ENCODE measurements around the gene HRCT1. TPM values are rescaled to one million over a fixed set of nuclear protein-coding genes. Genes with fewer than 3 reads are reported as not detected.
A peak's percentile ranks its signal among the peaks of the same experiment; 100 is the strongest.
"Not testable (repeated sequence)": the region's sequence is repeated elsewhere in the genome, so short reads cannot be mapped to it uniquely, and the experiment has no call there.

Gene HRCT1
- total RNA-seq, 2 experiments from 2014 or later: not detected

DNA sequence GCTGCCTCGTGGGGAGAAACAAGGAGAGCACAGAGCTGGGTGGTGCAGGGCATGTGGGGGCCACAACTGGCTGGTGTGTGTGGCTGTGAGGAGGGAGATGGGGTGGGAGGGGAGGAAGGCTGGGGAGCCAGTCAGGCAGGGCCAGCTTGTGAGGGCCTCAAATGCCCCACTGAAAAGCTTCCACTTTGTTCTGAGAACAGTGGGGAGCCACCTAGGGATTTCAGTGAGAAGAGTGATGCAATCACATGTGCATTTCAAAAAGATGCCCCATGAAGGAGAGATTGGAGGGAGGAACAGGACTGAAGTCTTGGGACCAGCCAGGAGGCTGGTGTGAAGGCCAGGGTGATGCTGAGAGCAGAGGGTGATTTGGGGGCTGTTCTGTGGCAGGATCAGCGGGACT, 37.1 kb upstream of the HRCT1 start:
- ATAC-seq (no peak), DNase-seq (no peak)
- Mint-ChIP-seq H3K4me1 (ENCODE audit: low read depth) (no peaks in the 10 kb centered on the region), H3K36me3 (ENCODE audit: low read depth) (no peaks in the 10 kb centered on the region), H3K27me3 (ENCODE audit: low read depth) (no peaks in the 10 kb centered on the region), H3K4me3 (no peak overlapping the region), H3K9me3 (ENCODE audit: insufficient read depth) (no peaks in the 10 kb centered on the region), H3K27ac (no peak overlapping the region)
- CTCF ChIA-PET: interaction anchor here (1.3 kb wide), 1 partner anchor 13 kb away, joined by 5 read pairs; no protein-coding TSS in a partner anchor
- POLR2A ChIA-PET: no interaction called here

DNA sequence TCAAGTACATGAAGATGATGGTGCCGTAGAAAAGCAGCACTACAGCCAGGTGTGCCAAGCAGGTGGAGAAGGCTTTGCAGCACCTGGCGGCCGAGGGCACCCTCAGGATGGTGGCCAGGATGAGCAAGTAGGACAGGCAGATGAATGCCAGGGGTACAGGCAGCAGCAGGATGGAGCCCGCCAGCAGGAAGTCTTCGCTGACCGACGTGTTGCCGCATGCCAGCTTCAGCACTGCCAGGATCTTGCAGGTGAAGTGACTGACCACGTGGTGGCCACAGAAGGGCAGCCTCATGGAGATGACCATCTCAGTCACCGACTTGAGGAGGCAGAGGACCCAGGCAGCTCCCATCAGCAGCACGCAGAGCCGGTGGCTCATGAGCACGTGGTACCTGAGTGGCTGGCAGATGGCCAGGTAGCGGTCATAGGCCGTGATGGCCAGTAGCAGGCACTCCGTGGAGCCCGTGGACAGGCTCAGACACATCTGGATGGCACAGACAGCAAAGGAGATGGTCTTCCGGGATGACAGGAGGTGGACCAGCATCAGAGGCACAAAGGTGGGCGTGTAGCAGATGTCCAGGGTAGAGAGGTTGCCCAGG, 36.3 kb upstream of the HRCT1 start:
- Mint-ChIP-seq H3K9me3 (ENCODE audit: insufficient read depth) (no peaks in the 10 kb centered on the region), H3K36me3 (ENCODE audit: low read depth) (no peaks in the 10 kb centered on the region), H3K4me1 (ENCODE audit: low read depth) (no peaks in the 10 kb centered on the region), H3K4me3 (no peak overlapping the region), H3K27me3 (ENCODE audit: low read depth) (peaks cover 1% of the 10 kb centered on the region), H3K27ac (no peak overlapping the region)
- CTCF ChIA-PET: interaction anchor here (0.9 kb wide), 1 partner anchor 12 kb away, joined by 3 read pairs; no protein-coding TSS in a partner anchor
- DNase-seq (no peak), ATAC-seq (no peak)
- POLR2A ChIA-PET: no interaction called here

DNA sequence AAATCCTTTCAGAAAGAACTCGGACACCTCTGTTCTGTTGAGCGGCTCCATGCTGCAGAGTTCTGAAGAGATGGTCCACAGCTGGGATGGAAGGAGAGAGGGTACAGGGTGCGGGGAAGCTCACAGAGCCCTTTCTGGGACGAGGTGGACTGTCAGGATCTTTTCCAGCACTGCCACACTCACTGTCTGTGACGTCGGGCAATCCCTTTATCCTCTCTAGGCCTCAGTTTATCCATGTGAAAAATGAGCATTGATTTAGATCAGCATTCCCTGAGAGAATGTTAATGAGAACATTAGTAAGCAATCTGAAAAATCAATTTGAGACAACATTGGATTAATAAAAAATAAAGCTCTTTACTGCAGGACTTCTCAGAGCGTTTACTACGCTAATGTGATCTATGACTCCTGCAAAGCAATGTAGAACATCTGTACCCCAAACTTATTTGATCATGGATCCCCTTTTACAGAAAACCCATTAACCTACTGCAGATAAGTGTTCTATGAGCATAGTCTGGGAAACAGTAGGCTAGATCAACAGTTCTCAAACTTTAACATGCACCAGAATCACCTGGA, 35.6 kb upstream of the HRCT1 start, which contains the start of gene OR13J1:
Gene OR13J1, minus strand, starts transcription at position 51 of the 573 bp plus-strand sequence. Its CDS starts 0 bp downstream, at position 51.
- CTCF ChIA-PET: interaction anchor here (0.9 kb wide), 1 partner anchor 12 kb away, joined by 3 read pairs; no protein-coding TSS in a partner anchor

DNA sequence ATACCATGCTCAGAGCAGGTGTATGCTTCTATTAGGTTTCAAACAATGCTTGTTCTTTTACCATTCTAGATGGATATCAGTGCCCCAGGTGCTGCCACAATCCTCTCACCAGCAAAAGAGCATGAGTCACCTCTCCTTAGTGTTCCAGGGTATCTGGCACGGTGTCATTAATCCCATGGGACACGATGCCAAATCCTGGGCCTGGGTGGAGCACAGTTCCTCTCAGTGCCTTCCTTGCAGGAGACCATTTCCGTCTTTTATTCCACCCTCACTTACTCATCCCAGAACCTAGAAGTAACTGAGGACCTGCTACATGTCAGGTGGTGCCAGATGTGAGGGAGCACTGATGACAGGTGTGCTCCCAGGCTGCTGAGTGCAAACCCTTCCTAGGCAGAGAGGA, 34.5 kb upstream of the HRCT1 start:
- no peaks in the 10 kb centered on the region for H3K9me3 Mint-ChIP-seq (ENCODE audit: insufficient read depth)
- DNase-seq (no peak), ATAC-seq (no peak)
- H3K4me1 Mint-ChIP-seq (ENCODE audit: low read depth): no peaks in the 10 kb centered on the region
- H3K36me3 Mint-ChIP-seq (ENCODE audit: low read depth): no peaks in the 10 kb centered on the region
- CTCF ChIA-PET: interaction anchor here (0.6 to 1.6 kb wide), 2 partner anchors 11 kb away, joined by 4 to 14 read pairs; no protein-coding TSS in a partner anchor
- no peak overlapping the region for H3K4me3 Mint-ChIP-seq
- peaks cover 10% of the 10 kb centered on the region for H3K27me3 Mint-ChIP-seq (ENCODE audit: low read depth)
- POLR2A ChIA-PET: no interaction called here
- no peak overlapping the region for H3K27ac Mint-ChIP-seq

More for the DNA sequence above, 35.6 kb upstream of the HRCT1 start, which contains the start of gene OR13J1:
- Mint-ChIP-seq H3K27me3 (ENCODE audit: low read depth) (peaks cover 4% of the 10 kb centered on the region), H3K27ac (no peak within 1 kb of the TSS), H3K4me3 (no peak within 1 kb of the TSS), H3K4me1 (ENCODE audit: low read depth) (no peaks in the 10 kb centered on the region), H3K36me3 (ENCODE audit: low read depth) (no peaks in the 10 kb centered on the region), H3K9me3 (ENCODE audit: insufficient read depth) (no peaks in the 10 kb centered on the region)
- ATAC-seq (no peak), DNase-seq (no peak)
- POLR2A ChIA-PET: no interaction called here

DNA sequence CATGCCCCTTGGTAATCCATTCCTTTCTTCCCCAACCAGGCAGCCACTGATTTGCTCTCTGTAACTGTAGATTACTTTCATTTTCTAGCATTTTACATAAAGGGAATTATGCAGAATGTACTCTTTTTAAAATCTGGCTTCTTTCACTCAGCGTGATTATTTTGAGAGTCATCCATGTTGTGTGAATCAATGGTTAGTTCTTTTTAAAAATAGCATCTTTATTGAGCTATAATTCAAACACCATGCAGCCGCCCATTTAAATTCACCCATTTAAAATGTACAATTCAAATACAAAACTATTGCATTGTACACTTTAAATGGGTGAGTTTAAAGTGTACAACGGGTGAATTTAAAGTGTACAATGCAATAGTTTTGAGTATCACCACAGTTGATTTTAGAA, 33.5 kb upstream of the HRCT1 start:
- H3K4me1 Mint-ChIP-seq (ENCODE audit: low read depth): no peaks in the 10 kb centered on the region
- H3K27me3 Mint-ChIP-seq (ENCODE audit: low read depth): peaks cover 17% of the 10 kb centered on the region
- DNase-seq (no peak), ATAC-seq (no peak)
- H3K9me3 Mint-ChIP-seq (ENCODE audit: insufficient read depth): peaks cover 5% of the 10 kb centered on the region
- no peak overlapping the region for H3K4me3 Mint-ChIP-seq
- CTCF ChIA-PET: interaction anchor here (1.0 to 1.6 kb wide), 5 partner anchors 10 to 82 kb away, joined by 3 to 14 read pairs (median 5); no protein-coding TSS in a partner anchor
- no peaks in the 10 kb centered on the region for H3K36me3 Mint-ChIP-seq (ENCODE audit: low read depth)
- H3K27ac Mint-ChIP-seq: no peak overlapping the region
- POLR2A ChIA-PET: no interaction called here

DNA sequence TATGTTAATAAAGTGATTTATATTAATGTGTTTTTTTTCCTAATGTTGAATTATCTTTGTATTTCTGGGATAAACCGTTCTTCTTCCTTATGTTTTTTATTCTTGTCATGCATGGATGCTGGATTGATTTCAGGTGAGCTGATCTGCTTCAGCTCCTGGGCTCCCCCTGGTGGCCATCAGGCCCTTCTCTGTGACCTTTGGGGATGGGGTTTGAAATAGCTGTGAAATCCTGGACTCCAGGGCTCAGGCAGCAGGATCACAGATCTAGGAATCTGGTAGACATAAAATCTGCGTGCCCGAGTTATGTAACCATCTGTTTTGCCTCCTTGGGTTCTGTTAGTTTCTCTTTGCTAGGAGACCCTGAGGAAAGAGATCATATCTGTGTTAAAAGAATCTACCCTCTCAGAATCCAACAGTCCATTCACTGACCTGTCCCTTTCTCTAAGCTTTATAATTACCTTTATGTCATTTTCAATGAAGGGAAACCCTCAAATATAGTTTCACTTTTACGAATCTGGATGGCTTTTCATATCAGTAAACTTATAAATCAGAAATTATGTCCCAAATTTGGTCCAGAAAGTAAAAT, 23.6 kb upstream of the HRCT1 start:
- no peak overlapping the region for H3K27ac Mint-ChIP-seq
- no peaks in the 10 kb centered on the region for H3K36me3 Mint-ChIP-seq (ENCODE audit: low read depth)
- H3K9me3 Mint-ChIP-seq (ENCODE audit: insufficient read depth): peaks cover 5% of the 10 kb centered on the region
- DNase-seq: peak; percentile 84
- POLR2A ChIA-PET: no interaction called here
- H3K27me3 Mint-ChIP-seq (ENCODE audit: low read depth): peaks cover 34% of the 10 kb centered on the region
- H3K4me3 Mint-ChIP-seq: no peak overlapping the region
- peak; percentile 75 for ATAC-seq
- no peaks in the 10 kb centered on the region for H3K4me1 Mint-ChIP-seq (ENCODE audit: low read depth)
- CTCF ChIA-PET: interaction anchor here (0.6 to 2.6 kb wide), 61 partner anchors 9 to 368 kb away, joined by 3 to 64 read pairs (median 5); partner anchors contain the start of genes CREB3, GBA2, HINT2 and OR13J1

DNA sequence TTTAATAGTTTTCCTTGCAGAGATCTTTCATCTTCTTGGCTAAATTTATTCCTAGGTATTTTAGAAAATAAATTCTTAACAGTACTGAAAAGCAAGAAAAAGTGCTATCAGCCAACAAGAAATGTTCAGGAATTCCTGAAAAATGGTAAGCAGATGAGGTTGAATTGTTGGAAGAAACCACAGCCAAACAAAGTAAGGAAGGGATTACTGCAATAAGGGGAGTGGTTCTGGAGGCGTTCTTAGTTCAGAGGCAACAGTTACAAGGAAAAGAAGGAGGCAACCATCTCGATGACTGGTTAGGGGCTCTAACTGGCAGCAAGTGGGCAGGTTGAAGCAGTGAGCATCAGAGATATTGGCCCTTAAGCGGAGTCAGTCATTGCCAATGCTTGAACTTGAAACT, 23.0 kb upstream of the HRCT1 start:
- H3K27me3 Mint-ChIP-seq (ENCODE audit: low read depth): peaks cover 28% of the 10 kb centered on the region
- ATAC-seq: no peak
- H3K4me1 Mint-ChIP-seq (ENCODE audit: low read depth): no peaks in the 10 kb centered on the region
- ChIA-PET CTCF (interaction anchor here (0.7 to 2.6 kb wide), 39 partner anchors 9 to 279 kb away, joined by 3 to 64 read pairs (median 7); partner anchors contain the start of genes CREB3, GBA2, HINT2 and RGP1), POLR2A (no interaction called here)
- H3K9me3 Mint-ChIP-seq (ENCODE audit: insufficient read depth): no peaks in the 10 kb centered on the region
- no peak overlapping the region for H3K27ac Mint-ChIP-seq
- no peak for DNase-seq
- no peak overlapping the region for H3K4me3 Mint-ChIP-seq
- no peaks in the 10 kb centered on the region for H3K36me3 Mint-ChIP-seq (ENCODE audit: low read depth)

DNA sequence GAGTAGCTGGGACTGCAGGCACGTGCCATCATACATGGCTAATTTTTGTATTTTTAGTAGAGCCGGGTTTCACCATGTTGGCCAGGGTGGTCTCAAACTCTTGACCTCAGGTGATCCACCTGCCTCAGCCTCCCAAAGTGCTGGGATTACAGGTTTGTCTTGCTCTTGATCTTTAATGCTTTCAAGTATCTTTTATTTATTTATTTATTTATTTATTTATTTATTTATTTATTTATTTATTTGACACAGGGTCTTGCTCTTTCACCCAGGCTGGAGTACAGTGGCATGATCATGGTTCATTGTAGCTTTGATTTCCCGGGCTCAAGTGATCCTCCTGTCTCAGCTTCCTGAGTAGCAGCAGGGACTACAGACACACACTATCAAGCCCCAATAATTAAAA, 21.1 kb upstream of the HRCT1 start:
- H3K4me1 Mint-ChIP-seq (ENCODE audit: low read depth); POLR2A ChIA-PET; H3K27ac Mint-ChIP-seq; DNase-seq; H3K4me3 Mint-ChIP-seq; H3K36me3 Mint-ChIP-seq (ENCODE audit: low read depth); ATAC-seq; H3K9me3 Mint-ChIP-seq (ENCODE audit: insufficient read depth): not testable (repeated sequence)
- CTCF ChIA-PET: interaction anchor here (0.7 to 1.0 kb wide), 2 partner anchors 58 to 95 kb away, joined by 3 to 4 read pairs; no protein-coding TSS in a partner anchor
- peaks cover 22% of the 10 kb centered on the region for H3K27me3 Mint-ChIP-seq (ENCODE audit: low read depth)

DNA sequence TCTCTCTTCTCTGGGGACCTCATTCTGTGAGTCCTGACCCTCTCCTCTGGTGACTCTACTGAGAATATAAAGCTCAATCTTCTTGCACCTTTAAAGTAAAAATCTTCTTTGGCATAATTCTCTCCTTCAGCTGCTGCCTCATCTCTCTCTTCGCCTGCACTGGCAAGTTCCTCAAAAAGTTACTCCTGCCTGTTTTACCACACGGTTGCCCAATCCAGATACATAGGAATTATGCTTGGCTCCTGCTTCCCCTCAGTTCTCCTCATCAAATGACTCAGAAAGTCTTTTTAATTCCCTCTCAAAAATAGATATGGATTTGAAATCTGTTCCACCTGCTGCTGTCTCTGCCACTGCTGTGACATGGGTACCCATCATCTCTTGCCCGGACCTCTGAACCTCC, 14.4 kb upstream of the HRCT1 start:
- Mint-ChIP-seq H3K27ac (no peak overlapping the region), H3K4me3 (no peak overlapping the region), H3K4me1 (ENCODE audit: low read depth) (no peaks in the 10 kb centered on the region), H3K36me3 (ENCODE audit: low read depth) (no peaks in the 10 kb centered on the region), H3K9me3 (ENCODE audit: insufficient read depth) (no peaks in the 10 kb centered on the region), H3K27me3 (ENCODE audit: low read depth) (peaks cover 41% of the 10 kb centered on the region)
- DNase-seq (no peak), ATAC-seq (no peak)
- ChIA-PET POLR2A (no interaction called here), CTCF (interaction anchor here (0.8 to 1.8 kb wide), 2 partner anchors 10 to 12 kb away, joined by 3 to 8 read pairs; no protein-coding TSS in a partner anchor)

DNA sequence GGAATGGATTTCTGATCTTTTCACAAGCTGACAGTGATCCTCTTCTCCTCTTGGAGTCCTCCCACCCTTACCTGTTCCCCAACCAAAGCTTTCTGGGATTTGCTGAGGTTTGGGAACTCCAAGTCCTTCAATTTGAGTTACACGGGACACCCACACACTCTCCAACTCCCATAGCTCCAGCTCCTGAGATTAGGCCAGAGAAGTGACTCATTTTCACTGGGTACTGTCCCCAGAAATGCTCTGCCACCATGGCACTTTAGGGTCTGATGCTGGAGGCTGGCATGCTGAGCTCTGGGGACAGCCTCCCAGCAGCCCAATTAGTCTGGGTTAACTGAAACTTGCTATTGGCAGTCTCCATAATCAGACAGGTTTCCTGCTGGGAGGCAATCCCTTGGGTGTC, 14.0 kb upstream of the HRCT1 start:
- H3K9me3 Mint-ChIP-seq (ENCODE audit: insufficient read depth): no peaks in the 10 kb centered on the region
- H3K27me3 Mint-ChIP-seq (ENCODE audit: low read depth): peaks cover 38% of the 10 kb centered on the region
- H3K27ac Mint-ChIP-seq: no peak overlapping the region
- no peaks in the 10 kb centered on the region for H3K4me1 Mint-ChIP-seq (ENCODE audit: low read depth)
- no peak overlapping the region for H3K4me3 Mint-ChIP-seq
- DNase-seq: no peak
- ATAC-seq: no peak
- H3K36me3 Mint-ChIP-seq (ENCODE audit: low read depth): no peaks in the 10 kb centered on the region
- CTCF ChIA-PET: interaction anchor here (0.7 to 1.8 kb wide), 2 partner anchors 10 to 11 kb away, joined by 3 to 8 read pairs; no protein-coding TSS in a partner anchor
- POLR2A ChIA-PET: no interaction called here

DNA sequence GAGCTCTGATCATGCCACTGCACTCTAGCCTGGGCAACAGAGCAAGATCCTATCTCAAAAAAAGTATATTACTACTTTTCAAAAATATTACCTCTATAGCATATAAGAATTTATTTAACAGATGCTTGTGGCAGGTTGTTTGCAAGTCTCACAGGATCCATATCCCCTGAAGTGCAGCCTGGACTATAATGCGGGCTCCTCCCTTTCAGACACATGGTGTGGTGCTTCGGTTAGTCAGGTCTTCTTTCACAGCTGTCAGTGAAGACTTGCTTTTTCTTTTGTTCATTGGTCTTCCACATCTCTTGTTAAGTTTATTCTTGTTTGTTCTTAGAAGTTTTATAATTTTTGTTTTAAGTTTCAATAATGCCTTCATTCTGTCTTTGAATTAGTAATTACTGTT, 9.4 kb upstream of the HRCT1 start:
- Mint-ChIP-seq H3K9me3 (ENCODE audit: insufficient read depth) (no peaks in the 10 kb centered on the region), H3K27me3 (ENCODE audit: low read depth) (peaks cover 40% of the 10 kb centered on the region), H3K36me3 (ENCODE audit: low read depth) (no peaks in the 10 kb centered on the region), H3K4me1 (ENCODE audit: low read depth) (no peaks in the 10 kb centered on the region), H3K4me3 (no peak overlapping the region), H3K27ac (no peak overlapping the region)
- POLR2A ChIA-PET: no interaction called here
- DNase-seq: no peak
- no peak for ATAC-seq
- CTCF ChIA-PET: interaction anchor here (1.0 to 6.0 kb wide), 4 partner anchors 14 to 70 kb away, joined by 4 to 32 read pairs (median 11); no protein-coding TSS in a partner anchor

Measured in activated CD8-positive, alpha-beta T cell treated with anti-CD3 and anti-CD28 coated beads, Interleukin-2, amount 10 ng/mL, durations not matched to agents 7 days and 5 days (primary cell).